WTC11 (cell line): ENCODE measurements around the gene SOX9. TPM values are rescaled to one million over a fixed set of nuclear protein-coding genes. Genes with fewer than 3 reads are reported as not detected.

Experiments
- ATAC-seq: fragments of 200-7000 bp; cut with Tn5 transposase; 2 replicates; pipeline ENCODE4 v1.10.0; 2021; ENCODE audit warnings: mild to moderate bottlenecking, moderate library complexity
- CTCF ChIA-PET: fragments of 300-600 bp; sonication (Branson Sonifier 250); formaldehyde crosslinking; loops from one replicate; lab custom pipeline; 2021; ENCODE audit warnings: antibody characterized with exemption; lab: Charles Lee
- POLR2A ChIA-PET: fragments of 350-600 bp; sonication (Branson Sonifier 250); formaldehyde crosslinking; loops from one replicate; lab custom pipeline; 2021; ENCODE audit warnings: antibody characterized with exemption; lab: Charles Lee
- DNase-seq: peaks from one replicate; pipeline ENCODE4 v3.0.0; 2021; ENCODE audit warnings: low spot score
- H3K27ac Mint-ChIP-seq: 2 replicates; pipeline ENCODE4 v1.8.0; 2021; ENCODE audit warnings: mixed read lengths
- H3K27me3 Mint-ChIP-seq: 2 replicates; pipeline ENCODE4 v1.8.0; 2021; ENCODE audit warnings: low read depth, mild to moderate bottlenecking, moderate library complexity, mixed read lengths
- H3K36me3 Mint-ChIP-seq: 2 replicates; pipeline ENCODE4 v1.8.0; 2021; ENCODE audit warnings: mixed read lengths
- H3K4me1 Mint-ChIP-seq: 2 replicates; pipeline ENCODE4 v1.8.0; 2022; ENCODE audit warnings: mixed read lengths
- H3K4me3 Mint-ChIP-seq: 2 replicates; pipeline ENCODE4 v1.8.0; 2021; ENCODE audit warnings: mild to moderate bottlenecking, moderate library complexity, mixed read lengths
- H3K9me3 Mint-ChIP-seq: 2 replicates; pipeline ENCODE4 v1.8.0; 2021; ENCODE audit warnings: mixed read lengths
- ATF1 ChIP-seq: sonication (generic); formaldehyde crosslinking; IDR thresholded peaks from 2 replicates; pipeline ENCODE4 v1.8.1; 2023; ENCODE audit warnings: mild to moderate bottlenecking, moderate library complexity, missing genetic modification reagents
- CREM ChIP-seq: sonication (generic); formaldehyde crosslinking; IDR thresholded peaks from 2 replicates; pipeline ENCODE4 v1.8.1; 2022; ENCODE audit warnings: mild to moderate bottlenecking, missing genetic modification reagents, moderate library complexity
- E2F5 ChIP-seq: sonication (generic); formaldehyde crosslinking; IDR thresholded peaks from 2 replicates; pipeline ENCODE4 v1.8.1; 2022; ENCODE audit warnings: mild to moderate bottlenecking, moderate library complexity, missing genetic modification reagents
- ETV6 ChIP-seq: sonication (generic); formaldehyde crosslinking; IDR thresholded peaks from 2 replicates; pipeline ENCODE4 v1.8.1; 2022; ENCODE audit warnings: mild to moderate bottlenecking, missing genetic modification reagents
- GTF2I ChIP-seq: fragments of 250-450 bp; sonication (Bioruptor Pico); conservative IDR thresholded peaks from 2 replicates; pipeline ENCODE4 v1.4.0; 2021; ENCODE audit warnings: mild to moderate bottlenecking
- JAZF1 ChIP-seq: fragments of 250-450 bp; sonication (Bioruptor Pico); IDR thresholded peaks from 2 replicates; pipeline ENCODE4 v1.9.0; 2021; ENCODE audit warnings: moderate library complexity, mild to moderate bottlenecking, inconsistent platforms
- JUN ChIP-seq: sonication (generic); formaldehyde crosslinking; IDR thresholded peaks from 2 replicates; pipeline ENCODE4 v1.8.0; 2023; ENCODE audit warnings: mild to moderate bottlenecking, missing genetic modification reagents
- NFATC4 ChIP-seq: fragments of 250-450 bp; sonication (Bioruptor Pico); IDR thresholded peaks from 2 replicates; pipeline ENCODE4 v1.9.0; 2021; ENCODE audit warnings: mild to moderate bottlenecking
- OVOL2 ChIP-seq: fragments of 250-450 bp; sonication (Bioruptor Pico); IDR thresholded peaks from 2 replicates; pipeline ENCODE4 v1.9.0; 2021; ENCODE audit warnings: mild to moderate bottlenecking, borderline replicate concordance
- PRDM15 ChIP-seq: sonication (generic); formaldehyde crosslinking; IDR thresholded peaks from 2 replicates; pipeline ENCODE4 v1.8.0; 2022; ENCODE audit warnings: missing genetic modification reagents
- PRRX2 ChIP-seq: fragments of 250-450 bp; sonication (Bioruptor Pico); IDR thresholded peaks from 2 replicates; pipeline ENCODE4 v1.8.0; 2021; ENCODE audit warnings: mild to moderate bottlenecking
- RELA ChIP-seq: sonication (generic); formaldehyde crosslinking; IDR thresholded peaks from 2 replicates; pipeline ENCODE4 v1.8.1; 2022; ENCODE audit warnings: missing genetic modification reagents, mild to moderate bottlenecking, borderline replicate concordance
- SMAD3 ChIP-seq: sonication (generic); formaldehyde crosslinking; IDR thresholded peaks from 2 replicates; pipeline ENCODE4 v1.8.0; 2022; ENCODE audit warnings: missing genetic modification reagents, mild to moderate bottlenecking, borderline replicate concordance
- SMAD4 ChIP-seq: sonication (generic); formaldehyde crosslinking; IDR thresholded peaks from 2 replicates; pipeline ENCODE4 v1.8.0; 2022; ENCODE audit warnings: mild to moderate bottlenecking, missing genetic modification reagents
- TCF7 ChIP-seq: sonication (generic); formaldehyde crosslinking; IDR thresholded peaks from 2 replicates; pipeline ENCODE4 v1.8.0; 2022; ENCODE audit warnings: mild to moderate bottlenecking, low read depth, missing genetic modification reagents, moderate library complexity
- ZNF121 ChIP-seq: sonication (generic); formaldehyde crosslinking; IDR thresholded peaks from 2 replicates; pipeline ENCODE4 v1.8.0; 2023; ENCODE audit warnings: missing genetic modification reagents
- ZNF263 ChIP-seq: sonication (generic); formaldehyde crosslinking; IDR thresholded peaks from 2 replicates; pipeline ENCODE4 v1.8.1; 2022; ENCODE audit warnings: low read depth, mild to moderate bottlenecking, moderate library complexity, missing genetic modification reagents
- ZNF317 ChIP-seq: sonication (generic); formaldehyde crosslinking; IDR thresholded peaks from 2 replicates; pipeline ENCODE4 v1.8.1; 2023; ENCODE audit warnings: low read depth, mild to moderate bottlenecking, moderate library complexity, missing genetic modification reagents, borderline replicate concordance
- total RNA-seq: library from RNA; stranded (reverse); gene quantifications from 3 replicates; pipeline ENCODE4 v1.2.3, GENCODE V29; 2021
- TF ChIP-seq, protein P1 (sequence below): sonication (generic); formaldehyde crosslinking; IDR thresholded peaks from 2 replicates; pipeline ENCODE4 v1.8.1; 2022; ENCODE audit warnings: mild to moderate bottlenecking, missing genetic modification reagents, moderate library complexity, borderline replicate concordance
- TF ChIP-seq, protein P2 (sequence below): sonication (generic); formaldehyde crosslinking; IDR thresholded peaks from 2 replicates; pipeline ENCODE4 v1.8.1; 2023; ENCODE audit warnings: mild to moderate bottlenecking, missing genetic modification reagents
- TF ChIP-seq, protein P3 (sequence below): sonication (generic); formaldehyde crosslinking; IDR thresholded peaks from 2 replicates; pipeline ENCODE4 v1.8.0; 2022; ENCODE audit warnings: mild to moderate bottlenecking, missing genetic modification reagents
- TF ChIP-seq, protein P4 (sequence below): sonication (generic); formaldehyde crosslinking; IDR thresholded peaks from 2 replicates; pipeline ENCODE4 v1.8.0; 2023; ENCODE audit warnings: missing genetic modification reagents

SOX9 gene
- total RNA-seq, 1 experiment from 2014 or later: 8.1 TPM

- H3K4me1 Mint-ChIP-seq: peaks cover 26% of the 10 kb centered on the region
- H3K4me3 Mint-ChIP-seq: no peak overlapping the region
- no peak for TF ChIP-seq JUN (CRISPR knock-in tag)
- TF ChIP-seq GTF2I: no peak
- TF ChIP-seq PRDM15 (CRISPR knock-in tag): no peak
- no peak for TF ChIP-seq NFATC4 (CRISPR knock-in tag)
- TF ChIP-seq E2F5 (CRISPR knock-in tag): no peak
- no peak for TF ChIP-seq CREM (CRISPR knock-in tag)
- no peak for TF ChIP-seq RELA
- TF ChIP-seq SMAD4: no peak
- no peak for TF ChIP-seq ZNF263 (CRISPR knock-in tag)
- peak; percentile 82 for ATAC-seq
- POLR2A ChIA-PET: no interaction called here
- DNase-seq: peak; percentile 18
- peaks cover 15% of the 10 kb centered on the region for H3K9me3 Mint-ChIP-seq
- peaks cover 4% of the 10 kb centered on the region; the same call in 1 of the 2 replicates for H3K36me3 Mint-ChIP-seq
- peak overlapping the region; percentile 90 for H3K27ac Mint-ChIP-seq
- H3K27me3 Mint-ChIP-seq: no peaks in the 10 kb centered on the region
- CTCF ChIA-PET: interaction anchor here (0.6 to 1.4 kb wide), 2 partner anchors 13 to 218 kb away, joined by 3 read pairs; no protein-coding TSS in a partner anchor
Observed at GRCh38 chr17:72165192-72165866, 44.5 kb downstream of the SOX9 start.

DNA sequence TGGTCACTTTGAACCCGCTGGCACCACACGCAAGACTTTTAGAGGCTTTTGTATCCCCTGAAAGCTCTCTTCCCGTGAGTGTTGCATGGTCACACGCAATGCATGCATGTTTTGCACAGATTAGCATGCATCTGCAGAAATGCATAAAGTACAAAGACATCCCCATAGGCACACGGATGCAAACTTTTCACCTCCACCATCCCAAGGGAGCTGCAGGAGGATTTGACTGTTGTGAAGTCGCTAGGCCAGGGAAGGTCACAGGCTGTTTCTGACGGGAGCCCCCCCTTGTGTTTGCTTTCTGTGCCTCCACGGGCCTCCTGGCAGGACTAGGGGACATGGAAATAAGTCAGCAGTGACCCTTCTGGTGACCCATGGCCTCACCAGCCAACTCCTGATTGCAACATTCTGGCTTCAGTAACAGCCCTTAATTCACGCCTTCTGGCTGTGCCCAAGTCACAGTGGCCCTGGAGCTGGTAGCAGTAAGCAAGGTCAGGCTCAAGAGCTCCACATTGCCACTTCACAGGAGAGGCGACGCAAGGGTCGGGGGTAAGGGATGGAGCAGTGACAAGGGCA is 45.1 kb downstream of the SOX9 start:
- Mint-ChIP-seq H3K27ac (peak overlapping the region; percentile 90), H3K9me3 (peaks cover 11% of the 10 kb centered on the region), H3K36me3 (peaks cover 4% of the 10 kb centered on the region; the same call in 1 of the 2 replicates), H3K4me1 (peaks cover 26% of the 10 kb centered on the region), H3K4me3 (no peak overlapping the region), H3K27me3 (no peaks in the 10 kb centered on the region)
- DNase-seq: peak; percentile 14
- CTCF ChIA-PET: interaction anchor here (0.6 to 1.4 kb wide), 4 partner anchors 14 to 265 kb away, joined by 3 to 4 read pairs (median 3); no protein-coding TSS in a partner anchor
- TF ChIP-seq ATF1 (no peak), ZNF121 (no peak), TCF7 (no peak), ZNF317 (CRISPR knock-in tag) (no peak), ETV6 (CRISPR knock-in tag) (no peak), JUN (CRISPR knock-in tag) (no peak), JAZF1 (CRISPR knock-in tag) (no peak), PRRX2 (CRISPR knock-in tag) (no peak), OVOL2 (no peak), SMAD3 (no peak), GTF2I (no peak)
- TF ChIP-seq, protein P1, sequence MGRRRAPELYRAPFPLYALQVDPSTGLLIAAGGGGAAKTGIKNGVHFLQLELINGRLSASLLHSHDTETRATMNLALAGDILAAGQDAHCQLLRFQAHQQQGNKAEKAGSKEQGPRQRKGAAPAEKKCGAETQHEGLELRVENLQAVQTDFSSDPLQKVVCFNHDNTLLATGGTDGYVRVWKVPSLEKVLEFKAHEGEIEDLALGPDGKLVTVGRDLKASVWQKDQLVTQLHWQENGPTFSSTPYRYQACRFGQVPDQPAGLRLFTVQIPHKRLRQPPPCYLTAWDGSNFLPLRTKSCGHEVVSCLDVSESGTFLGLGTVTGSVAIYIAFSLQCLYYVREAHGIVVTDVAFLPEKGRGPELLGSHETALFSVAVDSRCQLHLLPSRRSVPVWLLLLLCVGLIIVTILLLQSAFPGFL (CRISPR knock-in tag): no peak
- TF ChIP-seq, protein P2, sequence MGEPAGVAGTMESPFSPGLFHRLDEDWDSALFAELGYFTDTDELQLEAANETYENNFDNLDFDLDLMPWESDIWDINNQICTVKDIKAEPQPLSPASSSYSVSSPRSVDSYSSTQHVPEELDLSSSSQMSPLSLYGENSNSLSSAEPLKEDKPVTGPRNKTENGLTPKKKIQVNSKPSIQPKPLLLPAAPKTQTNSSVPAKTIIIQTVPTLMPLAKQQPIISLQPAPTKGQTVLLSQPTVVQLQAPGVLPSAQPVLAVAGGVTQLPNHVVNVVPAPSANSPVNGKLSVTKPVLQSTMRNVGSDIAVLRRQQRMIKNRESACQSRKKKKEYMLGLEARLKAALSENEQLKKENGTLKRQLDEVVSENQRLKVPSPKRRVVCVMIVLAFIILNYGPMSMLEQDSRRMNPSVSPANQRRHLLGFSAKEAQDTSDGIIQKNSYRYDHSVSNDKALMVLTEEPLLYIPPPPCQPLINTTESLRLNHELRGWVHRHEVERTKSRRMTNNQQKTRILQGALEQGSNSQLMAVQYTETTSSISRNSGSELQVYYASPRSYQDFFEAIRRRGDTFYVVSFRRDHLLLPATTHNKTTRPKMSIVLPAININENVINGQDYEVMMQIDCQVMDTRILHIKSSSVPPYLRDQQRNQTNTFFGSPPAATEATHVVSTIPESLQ (CRISPR knock-in tag): no peak
- TF ChIP-seq, protein P3, sequence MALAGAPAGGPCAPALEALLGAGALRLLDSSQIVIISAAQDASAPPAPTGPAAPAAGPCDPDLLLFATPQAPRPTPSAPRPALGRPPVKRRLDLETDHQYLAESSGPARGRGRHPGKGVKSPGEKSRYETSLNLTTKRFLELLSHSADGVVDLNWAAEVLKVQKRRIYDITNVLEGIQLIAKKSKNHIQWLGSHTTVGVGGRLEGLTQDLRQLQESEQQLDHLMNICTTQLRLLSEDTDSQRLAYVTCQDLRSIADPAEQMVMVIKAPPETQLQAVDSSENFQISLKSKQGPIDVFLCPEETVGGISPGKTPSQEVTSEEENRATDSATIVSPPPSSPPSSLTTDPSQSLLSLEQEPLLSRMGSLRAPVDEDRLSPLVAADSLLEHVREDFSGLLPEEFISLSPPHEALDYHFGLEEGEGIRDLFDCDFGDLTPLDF (CRISPR knock-in tag): no peak
- TF ChIP-seq, protein P4, sequence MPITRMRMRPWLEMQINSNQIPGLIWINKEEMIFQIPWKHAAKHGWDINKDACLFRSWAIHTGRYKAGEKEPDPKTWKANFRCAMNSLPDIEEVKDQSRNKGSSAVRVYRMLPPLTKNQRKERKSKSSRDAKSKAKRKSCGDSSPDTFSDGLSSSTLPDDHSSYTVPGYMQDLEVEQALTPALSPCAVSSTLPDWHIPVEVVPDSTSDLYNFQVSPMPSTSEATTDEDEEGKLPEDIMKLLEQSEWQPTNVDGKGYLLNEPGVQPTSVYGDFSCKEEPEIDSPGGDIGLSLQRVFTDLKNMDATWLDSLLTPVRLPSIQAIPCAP (CRISPR knock-in tag): no peak
- POLR2A ChIA-PET: interaction anchor here (0.6 to 1.0 kb wide), 2 partner anchors 45 to 107 kb away, joined by 3 read pairs; partner anchors contain the start of gene SOX9
- peak; percentile 19 for ATAC-seq
